Mesenchymal stem cell (in vitro differentiated cells and primary cell): ENCODE data around the gene FUZ.

Experiments used
- DNase-seq: peaks from one replicate; pipeline ENCODE4 v3.0.0-alpha.2; 2013
- H2AFZ ChIP-seq: one replicate; pipeline ENCODE4 v1.6.1; 2013; ENCODE audit warnings: low read depth, mild to moderate bottlenecking, control low read depth, inconsistent platforms, low read length, moderate library complexity
- H2AK5ac ChIP-seq: 2 replicates; pipeline ENCODE4 v1.6.1; 2013; ENCODE audit warnings: low read length, moderate library complexity, mild to moderate bottlenecking, inconsistent platforms; ENCODE audit not compliant: severe bottlenecking
- H2BK120ac ChIP-seq: one replicate; pipeline ENCODE4 v1.6.1; 2013; ENCODE audit warnings: low read depth, mild to moderate bottlenecking, inconsistent platforms, low read length, moderate library complexity
- H2BK12ac ChIP-seq, 2 experiments: one replicate each; pipeline ENCODE4 v1.6.1; 2013; ENCODE audit warnings: inconsistent platforms in 2 of 2, low read length in 2 of 2, mild to moderate bottlenecking in 2 of 2, moderate library complexity in 2 of 2, control low read depth in 1 of 2
- H2BK15ac ChIP-seq: one replicate; pipeline ENCODE4 v1.6.1; 2013; ENCODE audit warnings: mild to moderate bottlenecking, low read depth, inconsistent platforms; ENCODE audit not compliant: poor library complexity, severe bottlenecking
- H2BK5ac ChIP-seq: 2 replicates; pipeline ENCODE4 v1.6.1; 2013; ENCODE audit warnings: low read depth, mild to moderate bottlenecking, low read length, control low read depth, inconsistent platforms; ENCODE audit not compliant: poor library complexity, severe bottlenecking
- H3K14ac ChIP-seq, 2 experiments: one replicate each; pipeline ENCODE4 v1.6.1; 2013; ENCODE audit warnings: inconsistent platforms in 2 of 2, low read length in 2 of 2, control low read depth in 1 of 2, mild to moderate bottlenecking in 1 of 2, moderate library complexity in 1 of 2
- H3K18ac ChIP-seq, 2 experiments: one replicate each; pipeline ENCODE4 v1.6.1; 2013; ENCODE audit warnings: inconsistent platforms in 2 of 2, low read length in 2 of 2, control low read depth in 1 of 2, low read depth in 1 of 2, mild to moderate bottlenecking in 1 of 2
- H3K23ac ChIP-seq, 2 experiments: one replicate each; pipeline ENCODE4 v1.6.1; 2013; ENCODE audit warnings: inconsistent platforms in 2 of 2, low read length in 2 of 2, mild to moderate bottlenecking in 2 of 2, moderate library complexity in 2 of 2, control low read depth in 1 of 2
- H3K27ac ChIP-seq: 2 replicates; pipeline ENCODE4 v1.5.1; 2013; ENCODE audit warnings: mild to moderate bottlenecking, moderate library complexity, low read length, control low read depth, inconsistent platforms; ENCODE audit not compliant: poor library complexity, severe bottlenecking
- H3K27me3 ChIP-seq, 2 experiments: 2 replicates each; pipeline versions ENCODE4 v1.6.1 to v1.7.0; 2013; ENCODE audit warnings: low read length in 2 of 2, mild to moderate bottlenecking in 2 of 2, moderate library complexity in 2 of 2, control low read depth in 1 of 2, inconsistent platforms in 1 of 2; ENCODE audit not compliant: control insufficient read depth in 1 of 2, insufficient read depth in 1 of 2
- H3K36me3 ChIP-seq, 2 experiments: 2 replicates each; pipeline versions ENCODE4 v1.6.1 to v1.7.0; 2013; ENCODE audit warnings: low read length in 2 of 2, control low read depth in 1 of 2, inconsistent platforms in 1 of 2, low read depth in 1 of 2, mild to moderate bottlenecking in 1 of 2; ENCODE audit not compliant: insufficient read depth in 2 of 2, control insufficient read depth in 1 of 2
- H3K4ac ChIP-seq, 2 experiments: one replicate each; pipeline ENCODE4 v1.6.1; 2013; ENCODE audit warnings: inconsistent platforms in 2 of 2, low read length in 2 of 2, mild to moderate bottlenecking in 2 of 2, moderate library complexity in 2 of 2, control low read depth in 1 of 2, low read depth in 1 of 2
- H3K4me1 ChIP-seq: 2 replicates; pipeline ENCODE4 v1.6.1; 2013; ENCODE audit warnings: low read depth, low read length, control low read depth; ENCODE audit not compliant: control insufficient read depth, insufficient read depth
- H3K4me2 ChIP-seq: 2 replicates; pipeline ENCODE4 v1.6.1; 2013; ENCODE audit warnings: low read length, mild to moderate bottlenecking, inconsistent platforms; ENCODE audit not compliant: poor library complexity, severe bottlenecking
- H3K4me3 ChIP-seq, 2 experiments: 2 replicates each; pipeline versions ENCODE4 v1.5.1 to v1.7.0; 2013; ENCODE audit warnings: low read length in 2 of 2, mild to moderate bottlenecking in 2 of 2, control low read depth in 1 of 2, low read depth in 1 of 2; ENCODE audit not compliant: insufficient read depth in 1 of 2
- H3K79me1 ChIP-seq: replicated peaks from 2 replicates; pipeline ENCODE4 v1.6.1; 2013; ENCODE audit warnings: mild to moderate bottlenecking, control low read depth, low read length, inconsistent platforms; ENCODE audit not compliant: poor library complexity, severe bottlenecking
- H3K9ac ChIP-seq: 2 replicates; pipeline ENCODE4 v1.7.0; 2013; ENCODE audit warnings: mild to moderate bottlenecking, low read length, moderate library complexity
- H3K9me3 ChIP-seq: 2 replicates; pipeline ENCODE4 v1.7.0; 2013; ENCODE audit warnings: mild to moderate bottlenecking, low read length; ENCODE audit not compliant: control insufficient read depth
- H4K8ac ChIP-seq: one replicate; pipeline ENCODE4 v1.6.1; 2013; ENCODE audit warnings: inconsistent platforms, mild to moderate bottlenecking, low read length, moderate library complexity
- H4K91ac ChIP-seq: one replicate; pipeline ENCODE4 v1.6.1; 2013; ENCODE audit warnings: mild to moderate bottlenecking, low read length, inconsistent platforms
- WGBS: methylation state at CpG from one replicate; pipeline ENCODE4 v1.1.7; 2013; ENCODE audit warnings: mixed read lengths; 5-methylcytosine and 5-hydroxymethylcytosine counted together

Gene FUZ

DNA sequence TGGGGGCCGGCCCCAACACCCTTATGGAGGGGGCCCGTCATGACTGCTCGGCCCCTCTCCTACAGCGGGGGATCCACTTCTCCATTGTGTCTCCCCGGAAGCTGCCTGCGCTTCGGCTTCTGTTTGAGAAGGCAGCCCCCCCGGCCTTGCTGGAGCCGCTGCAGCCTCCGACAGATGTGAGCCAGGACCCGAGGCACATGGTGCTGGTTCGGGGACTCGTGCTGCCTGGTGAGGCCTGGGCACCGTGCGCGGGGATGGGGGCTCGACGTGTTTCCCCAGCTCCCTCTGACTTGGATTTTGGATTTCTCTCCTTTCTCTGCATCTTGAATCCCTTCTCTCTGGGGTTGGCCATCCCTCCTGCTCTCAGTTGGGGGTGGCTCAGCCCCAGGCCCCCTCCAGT, 16.6 kb upstream of the FUZ start:
- Histone ChIP-seq H4K91ac (no peak overlapping the region), H3K9ac (no peak overlapping the region), H2BK120ac (no peak overlapping the region), H3K27ac (no peak overlapping the region), H4K8ac (no peak overlapping the region), H2AFZ (no peak overlapping the region), H2BK12ac (no peak overlapping the region), H3K36me3 (peaks cover 70 to 85% of the 10 kb centered on the region in 2 experiments), H2AK5ac (no peak overlapping the region), H3K9me3 (no peaks in the 10 kb centered on the region), H3K23ac (no peak overlapping the region), H3K27me3 (no peaks in the 10 kb centered on the region), H3K14ac (no peak overlapping the region), H3K4me1 (peaks cover 24% of the 10 kb centered on the region), H3K79me1 (peaks cover 61% of the 10 kb centered on the region), H2BK15ac (no peak overlapping the region), H3K4me2 (no peak overlapping the region), H3K18ac (no peak overlapping the region), H3K4ac (no peak overlapping the region), H2BK5ac (no peak overlapping the region), H3K4me3 (no peak overlapping the region)
- 98% methylated on average over 18 of the region's 18 CpGs for WGBS
- DNase-seq = no peak

DNA sequence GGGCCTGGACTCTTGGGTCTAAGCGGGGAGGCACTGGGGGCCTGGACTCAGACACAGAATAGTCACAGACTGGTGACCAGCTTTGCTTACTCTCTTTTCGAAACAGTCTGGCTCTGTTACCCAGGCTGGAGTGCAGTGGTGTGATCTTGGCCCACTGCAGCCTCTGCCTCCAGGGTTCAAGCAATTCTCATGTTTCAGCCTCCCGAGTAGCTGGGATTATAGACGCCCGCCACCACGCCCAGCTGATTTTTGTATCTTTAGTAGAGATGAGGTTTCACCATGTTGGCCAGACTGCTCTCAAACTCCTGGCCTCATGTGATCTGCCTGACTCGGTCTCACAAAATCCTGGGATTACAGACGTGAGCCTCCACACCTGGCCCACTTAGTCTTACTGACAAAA, 16.1 kb upstream of the FUZ start:
- no peaks in the 10 kb centered on the region for H3K9me3 ChIP-seq
- H2AFZ ChIP-seq = no peak overlapping the region
- H3K36me3 ChIP-seq = peaks cover 66 to 80% of the 10 kb centered on the region in 2 experiments
- H3K9ac ChIP-seq = no peak overlapping the region
- H3K4me1 ChIP-seq = peaks cover 24% of the 10 kb centered on the region
- no peak overlapping the region for H2BK15ac ChIP-seq
- no peak overlapping the region for H2BK5ac ChIP-seq
- H3K23ac ChIP-seq = no peak overlapping the region
- no peak overlapping the region for H2BK12ac ChIP-seq
- H3K14ac ChIP-seq = no peak overlapping the region
- H3K4me2 ChIP-seq = no peak overlapping the region
- H2BK120ac ChIP-seq = no peak overlapping the region
- no peak overlapping the region for H4K91ac ChIP-seq
- WGBS = 96% methylated on average over 8 of the region's 8 CpGs
- no peak overlapping the region for H4K8ac ChIP-seq
- no peak overlapping the region for H3K4me3 ChIP-seq
- no peaks in the 10 kb centered on the region for H3K27me3 ChIP-seq
- peaks cover 60% of the 10 kb centered on the region for H3K79me1 ChIP-seq
- no peak overlapping the region for H3K4ac ChIP-seq
- H3K27ac ChIP-seq = no peak overlapping the region
- no peak for DNase-seq
- H2AK5ac ChIP-seq = no peak overlapping the region
- no peak overlapping the region for H3K18ac ChIP-seq

DNA sequence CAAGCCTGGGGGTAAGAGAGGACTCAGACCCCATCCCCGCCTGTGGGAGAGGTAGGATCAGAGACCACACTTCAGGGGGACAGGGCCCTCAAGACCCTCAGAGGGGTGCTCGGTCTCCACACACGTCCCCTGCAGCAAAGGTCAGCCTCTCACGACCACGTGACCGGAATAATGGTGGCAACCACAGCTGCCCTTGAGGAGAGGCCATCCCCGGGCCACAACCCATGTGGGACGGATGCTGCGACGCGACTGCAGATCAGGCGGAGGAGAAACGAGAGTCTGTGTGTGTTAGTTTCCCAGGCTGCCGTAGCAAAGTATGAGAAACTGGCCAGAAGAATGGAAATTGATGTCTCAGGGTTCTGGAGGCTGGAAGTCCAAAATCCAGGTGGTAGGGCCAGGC, 13.9 kb upstream of the FUZ start:
- H2BK15ac ChIP-seq = no peak overlapping the region
- peaks cover 58 to 75% of the 10 kb centered on the region in 2 experiments for H3K36me3 ChIP-seq
- H4K8ac ChIP-seq = no peak overlapping the region
- no peak for DNase-seq
- no peak overlapping the region for H3K27ac ChIP-seq
- H2BK5ac ChIP-seq = no peak overlapping the region
- no peak overlapping the region for H2BK12ac ChIP-seq
- H3K9ac ChIP-seq = no peak overlapping the region
- no peak overlapping the region for H3K4me2 ChIP-seq
- no peak overlapping the region for H3K18ac ChIP-seq
- H3K27me3 ChIP-seq = no peaks in the 10 kb centered on the region
- H3K9me3 ChIP-seq = no peaks in the 10 kb centered on the region
- no peak overlapping the region for H2AFZ ChIP-seq
- no peak overlapping the region for H3K4ac ChIP-seq
- no peak overlapping the region for H3K4me3 ChIP-seq
- H4K91ac ChIP-seq = no peak overlapping the region
- H2AK5ac ChIP-seq = no peak overlapping the region
- peaks cover 18% of the 10 kb centered on the region for H3K4me1 ChIP-seq
- H3K14ac ChIP-seq = no peak overlapping the region
- WGBS = 96% methylated on average over 14 of the region's 14 CpGs
- H3K79me1 ChIP-seq = peaks cover 61% of the 10 kb centered on the region
- no peak overlapping the region for H2BK120ac ChIP-seq
- no peak overlapping the region for H3K23ac ChIP-seq

DNA sequence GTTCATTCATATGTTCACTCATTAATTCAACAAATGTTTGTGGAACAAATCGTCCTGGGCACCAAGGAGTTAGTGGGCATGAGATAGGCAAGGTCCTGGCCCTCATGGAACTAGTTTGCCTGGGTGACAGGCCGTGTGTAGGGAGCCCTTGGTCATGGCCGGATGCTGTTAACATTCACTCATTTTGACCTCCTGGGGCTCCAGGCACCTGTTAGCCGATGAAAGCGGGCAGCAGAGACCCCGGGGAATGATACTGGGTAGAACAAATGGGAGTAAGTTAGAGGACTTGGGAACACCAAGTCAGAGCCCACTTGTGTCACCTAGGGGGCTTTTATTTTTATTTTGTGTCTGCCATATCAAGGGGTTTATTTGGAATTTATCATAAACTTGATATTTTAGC, 11.6 kb upstream of the FUZ start:
- no peak overlapping the region for H2BK120ac ChIP-seq
- H2AK5ac ChIP-seq = no peak overlapping the region
- H3K9me3 ChIP-seq = no peaks in the 10 kb centered on the region
- H3K4me2 ChIP-seq = no peak overlapping the region
- no peak overlapping the region for H4K8ac ChIP-seq
- no peak overlapping the region for H2BK12ac ChIP-seq
- H3K9ac ChIP-seq = no peak overlapping the region
- peaks cover 53% of the 10 kb centered on the region for H3K79me1 ChIP-seq
- no peak overlapping the region for H3K27ac ChIP-seq
- WGBS = 94% methylated on average over 6 of the region's 6 CpGs
- no peak overlapping the region for H3K14ac ChIP-seq
- H3K36me3 ChIP-seq = peaks cover 47 to 62% of the 10 kb centered on the region in 2 experiments
- peaks cover 12% of the 10 kb centered on the region for H3K4me1 ChIP-seq
- H2BK15ac ChIP-seq = no peak overlapping the region
- no peak for DNase-seq
- no peaks in the 10 kb centered on the region for H3K27me3 ChIP-seq
- no peak overlapping the region for H3K4ac ChIP-seq
- H2BK5ac ChIP-seq = no peak overlapping the region
- no peak overlapping the region for H2AFZ ChIP-seq
- no peak overlapping the region for H3K18ac ChIP-seq
- no peak overlapping the region for H3K23ac ChIP-seq
- H3K4me3 ChIP-seq = no peak overlapping the region
- no peak overlapping the region for H4K91ac ChIP-seq
